Measurements from ENCODE around the gene CEBPA. TPM values are rescaled to one million over a fixed set of nuclear protein-coding genes. Genes with fewer than 3 reads are reported as not detected.

The CEBPA gene
- total RNA-seq, 1 experiment from 2014 or later: 3.2 TPM

GRCh38 chr19:33261511-33262189, 40.7 kb downstream of the CEBPA start:
- H2BK5ac ChIP-seq (ENCODE audit: insufficient read length, low read length): no peak overlapping the region
- H4K8ac ChIP-seq (replicated peaks; ENCODE audit: insufficient read length, low read depth, low read length): no peak overlapping the region
- no peaks in the 10 kb centered on the region for H3K9me3 ChIP-seq (ENCODE audit: control insufficient read depth, low read depth, low read length)
- H3K27ac ChIP-seq (ENCODE audit: insufficient read length, low read depth, low read length): no peak overlapping the region
- H3K23ac ChIP-seq (ENCODE audit: insufficient read length, low read depth, low read length): no peak overlapping the region
- no peaks in the 10 kb centered on the region for H3K4me1 ChIP-seq (ENCODE audit: insufficient read depth, low read length)
- no peak for TF ChIP-seq CTCF (conservative IDR thresholded peaks at IDR 0.05)
- H2BK15ac ChIP-seq (ENCODE audit: low read depth, low read length): no peak overlapping the region
- H3K56ac ChIP-seq (ENCODE audit: insufficient read length, low read depth, low read length): no peak overlapping the region
- no peaks in the 10 kb centered on the region for H3K23me2 ChIP-seq (ENCODE audit: insufficient read length, low read depth, low read length, poor library complexity, severe bottlenecking)
- H3K14ac ChIP-seq (ENCODE audit: insufficient read depth, low read length): no peak overlapping the region; the same call in 1 of the 2 replicates
- H2BK12ac ChIP-seq (ENCODE audit: insufficient read length, low read depth, low read length): no peak overlapping the region
- H3K4ac ChIP-seq (ENCODE audit: low read depth, low read length): no peak overlapping the region
- no peak overlapping the region for H2BK120ac ChIP-seq (ENCODE audit: low read depth, low read length, poor library complexity, severe bottlenecking)
- no peak overlapping the region for H4K5ac ChIP-seq (ENCODE audit: insufficient read length, low read depth, low read length)
- Mint-ChIP-seq H3K27me3 (ENCODE audit: low read depth) (peaks cover 2% of the 10 kb centered on the region), H3K4me3 (no peak overlapping the region; a peak in 1 of 5 replicates), H3K4me1 (peaks cover 6 to 8% of the 10 kb centered on the region in 2 experiments; a peak in 2 of 4 replicates), H3K36me3 (ENCODE audit: insufficient read depth in 1 of 3, low read depth in 3 of 3) (peaks cover 0 to 3% (median 0%) of the 10 kb centered on the region in 3 experiments; a peak in 3 of 7 replicates), H3K27ac (no peak overlapping the region; a peak in 1 of 7 replicates), H3K9me3 (peaks cover 4 to 5% of the 10 kb centered on the region in 2 experiments; a peak in 3 of 5 replicates)
- H2AFZ ChIP-seq (ENCODE audit: low read length): no peak overlapping the region
- no peak overlapping the region for H3K18ac ChIP-seq (ENCODE audit: insufficient read length, low read depth, low read length)
- no peak overlapping the region for H2BK20ac ChIP-seq (ENCODE audit: low read depth, low read length, poor library complexity, severe bottlenecking)
- H3K27me3 ChIP-seq (ENCODE audit: insufficient read depth, low read length): no peaks in the 10 kb centered on the region
- H3K79me2 ChIP-seq (ENCODE audit: insufficient read depth, low read length): no peaks in the 10 kb centered on the region
- no CpG with 5 or more reads among the region's 14 CpGs for WGBS (ENCODE audit: extremely low coverage, insufficient read length, low lambda C conversion rate)
- H4K91ac ChIP-seq (ENCODE audit: insufficient read length, low read depth, low read length): no peak overlapping the region
- H3K79me1 ChIP-seq (ENCODE audit: insufficient read depth, low read depth, low read length, poor library complexity, severe bottlenecking): no peaks in the 10 kb centered on the region
- H4K20me1 ChIP-seq (ENCODE audit: control insufficient read depth, insufficient read depth, insufficient read length): no peaks in the 10 kb centered on the region
- H3K4me2 ChIP-seq (ENCODE audit: insufficient read depth, insufficient read length, low read length): no peak overlapping the region
- H3K9ac ChIP-seq (ENCODE audit: extremely low read depth, insufficient read length, low read length): no peak overlapping the region
- no peak for DNase-seq
- H2AK5ac ChIP-seq (ENCODE audit: insufficient read length, low read length): no peak overlapping the region
- no peak overlapping the region for H3T11ph ChIP-seq (ENCODE audit: low read length)

Data from H9 (cell line).